ENCODE data around the gene SLC30A10.

- TF ChIP-seq CTCF (IDR thresholded peaks at IDR 0.05): no peak
- TF ChIP-seq POLR2A (IDR thresholded peaks at IDR 0.05): no peak
- TF ChIP-seq POLR2AphosphoS5 (IDR thresholded peaks at IDR 0.05): no peak
- TF ChIP-seq EP300 (IDR thresholded peaks at IDR 0.05): no peak
Measured at GRCh38 chr1:219903353-219903871, 24.9 kb downstream of the SLC30A10 start.

All from upper lobe of left lung (tissue), 4 donors.